MM.1S (cell line): Measurements from ENCODE around the gene TPM1.

Experiments used
- DNase-seq: peaks from one replicate; pipeline ENCODE4 v3.0.0-alpha.2; 2015
- H2AFZ ChIP-seq: fragments of 300-600 bp; sonication (generic); 2 replicates; pipeline ENCODE4 v1.6.0; 2016; ENCODE audit warnings: antibody characterized with exemption, low read length
- H3F3A ChIP-seq: fragments of 300-600 bp; sonication (generic); 2 replicates; pipeline ENCODE4 v1.6.1; 2016; ENCODE audit warnings: mild to moderate bottlenecking, antibody characterized with exemption, low read length, moderate library complexity, mixed read lengths; ENCODE audit not compliant: insufficient read depth
- H3K27ac ChIP-seq: fragments of 300-600 bp; sonication (generic); 2 replicates; pipeline ENCODE4 v1.5.1; 2016; ENCODE audit warnings: mild to moderate bottlenecking, low read length
- H3K27me3 ChIP-seq: fragments of 300-600 bp; sonication (generic); replicated peaks from 2 replicates; pipeline ENCODE4 v1.6.0; 2016; ENCODE audit warnings: low read length; ENCODE audit not compliant: insufficient read depth
- H3K36me3 ChIP-seq: fragments of 300-600 bp; sonication (generic); replicated peaks from 2 replicates; pipeline ENCODE4 v1.6.1; 2016; ENCODE audit warnings: mild to moderate bottlenecking, low read length, mixed read lengths; ENCODE audit not compliant: insufficient read depth
- H3K4me1 ChIP-seq: fragments of 300-600 bp; sonication (generic); 2 replicates; pipeline ENCODE4 v1.6.1; 2016; ENCODE audit warnings: low read length, mixed read lengths
- H3K4me2 ChIP-seq: fragments of 300-600 bp; sonication (generic); 2 replicates; pipeline ENCODE4 v1.6.0; 2016; ENCODE audit warnings: low read depth, low read length
- H3K4me3 ChIP-seq: fragments of 300-600 bp; sonication (generic); 2 replicates; pipeline ENCODE4 v1.5.1; 2016; ENCODE audit warnings: low read length, mixed read lengths
- H3K79me2 ChIP-seq: fragments of 300-600 bp; sonication (generic); 2 replicates; pipeline ENCODE4 v1.6.1; 2016; ENCODE audit warnings: mixed run types, low read length, mixed read lengths
- H3K9ac ChIP-seq: fragments of 300-600 bp; sonication (generic); 2 replicates; pipeline ENCODE4 v1.6.1; 2016; ENCODE audit warnings: low read length, mixed read lengths
- H3K9me2 ChIP-seq: fragments of 300-600 bp; sonication (generic); replicated peaks from 2 replicates; pipeline ENCODE4 v1.6.1; 2016; ENCODE audit warnings: mild to moderate bottlenecking, low read length, mixed read lengths; ENCODE audit not compliant: insufficient read depth
- H3K9me3 ChIP-seq: fragments of 300-600 bp; sonication (generic); replicated peaks from 2 replicates; pipeline ENCODE4 v1.6.1; 2016; ENCODE audit warnings: mild to moderate bottlenecking, low read length, mixed read lengths; ENCODE audit not compliant: insufficient read depth
- H4K20me1 ChIP-seq: fragments of 300-600 bp; sonication (generic); 2 replicates; pipeline ENCODE4 v1.6.1; 2016; ENCODE audit warnings: mild to moderate bottlenecking, low read length, moderate library complexity, mixed read lengths; ENCODE audit not compliant: insufficient read depth
- EZH2 ChIP-seq: fragments of 300-600 bp; sonication (generic); optimal IDR thresholded peaks from 2 replicates; pipeline ENCODE3; 2017; ENCODE audit warnings: low read depth, mild to moderate bottlenecking, antibody characterized with exemption, low read length, mixed read lengths
- EZH2phosphoT487 ChIP-seq: fragments of 300-600 bp; sonication (generic); IDR thresholded peaks from 2 replicates; pipeline ENCODE4 v1.6.1; 2018; ENCODE audit warnings: antibody characterized with exemption, low read length
- TF ChIP-seq, protein P1 (sequence below): fragments of 300-600 bp; sonication (generic); IDR thresholded peaks from 2 replicates; pipeline ENCODE4 v1.5.1; 2016; ENCODE audit warnings: antibody characterized with exemption, low read length, mixed read lengths

Gene TPM1

DNA sequence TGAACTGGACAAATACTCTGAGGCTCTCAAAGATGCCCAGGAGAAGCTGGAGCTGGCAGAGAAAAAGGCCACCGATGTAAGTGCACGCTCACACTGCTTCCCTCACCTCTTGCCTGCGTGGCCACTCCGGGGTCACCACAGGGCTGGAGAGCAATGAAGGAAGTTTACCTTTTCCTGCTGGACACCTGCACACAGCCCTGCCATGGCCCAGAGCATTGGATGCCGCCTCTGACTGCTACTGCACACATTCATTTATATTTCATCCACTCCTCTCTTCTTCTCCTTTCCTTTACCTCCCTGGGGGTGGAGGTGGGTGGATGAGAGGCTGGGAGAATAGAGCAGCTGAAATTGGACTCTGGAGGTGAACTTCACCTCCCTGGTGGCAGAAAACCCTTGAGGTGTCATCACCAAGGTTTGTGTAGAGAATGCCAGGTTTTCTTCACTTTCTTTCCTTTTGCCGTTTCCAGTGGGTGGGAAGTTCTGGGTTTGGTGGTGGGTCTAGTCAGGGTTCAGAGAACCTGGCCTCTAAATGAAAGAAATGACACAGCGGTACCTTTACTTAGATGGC, 1.6 kb downstream of the TPM1 start:
- no peak overlapping the region for H3K27ac ChIP-seq
- TF ChIP-seq, protein P1, sequence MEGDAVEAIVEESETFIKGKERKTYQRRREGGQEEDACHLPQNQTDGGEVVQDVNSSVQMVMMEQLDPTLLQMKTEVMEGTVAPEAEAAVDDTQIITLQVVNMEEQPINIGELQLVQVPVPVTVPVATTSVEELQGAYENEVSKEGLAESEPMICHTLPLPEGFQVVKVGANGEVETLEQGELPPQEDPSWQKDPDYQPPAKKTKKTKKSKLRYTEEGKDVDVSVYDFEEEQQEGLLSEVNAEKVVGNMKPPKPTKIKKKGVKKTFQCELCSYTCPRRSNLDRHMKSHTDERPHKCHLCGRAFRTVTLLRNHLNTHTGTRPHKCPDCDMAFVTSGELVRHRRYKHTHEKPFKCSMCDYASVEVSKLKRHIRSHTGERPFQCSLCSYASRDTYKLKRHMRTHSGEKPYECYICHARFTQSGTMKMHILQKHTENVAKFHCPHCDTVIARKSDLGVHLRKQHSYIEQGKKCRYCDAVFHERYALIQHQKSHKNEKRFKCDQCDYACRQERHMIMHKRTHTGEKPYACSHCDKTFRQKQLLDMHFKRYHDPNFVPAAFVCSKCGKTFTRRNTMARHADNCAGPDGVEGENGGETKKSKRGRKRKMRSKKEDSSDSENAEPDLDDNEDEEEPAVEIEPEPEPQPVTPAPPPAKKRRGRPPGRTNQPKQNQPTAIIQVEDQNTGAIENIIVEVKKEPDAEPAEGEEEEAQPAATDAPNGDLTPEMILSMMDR, result no peak
- TF ChIP-seq EZH2 (no peak), EZH2phosphoT487 (no peak)
- no peaks in the 10 kb centered on the region for H4K20me1 ChIP-seq
- H3K9me3 ChIP-seq, result no peaks in the 10 kb centered on the region
- H3F3A ChIP-seq, result peaks cover 8% of the 10 kb centered on the region; the same call in 1 of the 2 replicates
- H3K79me2 ChIP-seq, result no peaks in the 10 kb centered on the region
- no peak overlapping the region for H3K9ac ChIP-seq
- H2AFZ ChIP-seq, result no peak overlapping the region
- no peak for DNase-seq
- no peaks in the 10 kb centered on the region for H3K9me2 ChIP-seq
- H3K4me1 ChIP-seq, result 0 out of 2 replicates have a peak, but pooled peaks cover 4% of the 10 kb centered on the region
- no peak overlapping the region for H3K4me3 ChIP-seq
- H3K4me2 ChIP-seq, result peak overlapping the region; percentile 33; the same call in 1 of the 2 replicates
- H3K36me3 ChIP-seq, result no peaks in the 10 kb centered on the region
- peaks cover 68% of the 10 kb centered on the region for H3K27me3 ChIP-seq

DNA sequence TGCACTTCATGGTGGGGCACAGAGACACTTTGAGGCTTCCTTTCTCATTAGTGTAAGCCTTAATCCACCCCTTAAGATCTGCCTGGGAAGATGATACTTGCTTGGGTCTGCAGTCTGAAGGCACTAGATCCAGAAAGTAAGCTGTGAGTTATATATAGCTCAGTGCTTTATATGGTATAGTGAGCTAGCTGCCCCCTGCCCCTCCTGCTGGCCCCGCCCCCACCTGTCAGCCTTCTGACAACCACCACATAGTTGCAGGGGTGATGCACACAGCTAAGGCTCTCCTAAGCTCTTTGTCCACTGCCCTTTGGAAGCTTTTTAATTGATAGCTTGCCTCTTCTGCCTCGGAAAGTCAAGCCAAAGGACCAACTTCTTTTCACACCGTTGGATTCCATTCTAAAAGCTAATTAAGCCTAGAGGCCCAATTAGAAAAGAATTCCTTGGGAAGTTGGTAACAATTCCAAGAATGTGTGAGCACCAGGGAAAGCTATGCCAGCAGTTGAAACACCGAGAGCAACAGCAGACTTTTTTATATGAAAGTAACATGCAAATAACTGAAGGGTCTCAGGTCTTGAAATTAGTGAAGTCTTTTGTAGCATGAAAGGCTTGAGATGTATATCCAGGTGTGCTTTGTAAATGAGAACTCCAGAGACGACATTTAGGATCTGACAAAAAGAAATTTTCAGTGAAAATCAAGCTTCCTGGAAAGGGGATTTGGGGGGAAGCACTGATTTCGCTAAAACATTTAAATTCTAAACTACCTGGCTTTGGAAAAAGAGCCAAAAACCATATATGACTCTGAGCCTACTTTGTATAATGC, 2.3 kb downstream of the TPM1 start:
- H3K27ac ChIP-seq, result no peak overlapping the region

DNA sequence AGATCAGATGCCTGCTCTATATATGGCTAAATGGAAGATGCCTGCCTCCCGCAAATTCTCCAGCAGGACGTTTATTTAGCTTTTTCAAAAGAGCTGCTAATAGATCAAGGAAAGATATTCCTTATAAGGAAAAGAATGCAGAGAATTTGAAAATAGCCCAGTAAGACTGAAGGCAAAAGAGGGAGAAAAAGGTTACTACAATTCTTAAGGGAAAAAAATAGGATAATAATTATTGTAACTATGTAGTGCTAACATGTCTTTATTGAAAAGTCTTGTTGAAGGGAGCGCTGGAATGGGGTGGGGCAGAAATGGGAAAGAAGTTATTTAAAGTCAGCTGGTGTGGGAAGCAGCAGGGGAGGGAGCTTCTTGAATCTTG, 2.9 kb downstream of the TPM1 start:
- H3K27ac ChIP-seq, result no peak overlapping the region
- no peaks in the 10 kb centered on the region for H4K20me1 ChIP-seq
- H3K27me3 ChIP-seq, result peaks cover 68% of the 10 kb centered on the region
- DNase-seq, result no peak
- H3K4me2 ChIP-seq, result no peak overlapping the region
- H3K9ac ChIP-seq, result no peak overlapping the region
- H2AFZ ChIP-seq, result no peak overlapping the region
- H3K36me3 ChIP-seq, result no peaks in the 10 kb centered on the region
- no peaks in the 10 kb centered on the region for H3K9me3 ChIP-seq
- no peak for TF ChIP-seq EZH2
- TF ChIP-seq, protein P1, result no peak
- no peak for TF ChIP-seq EZH2phosphoT487
- no peak overlapping the region for H3K4me3 ChIP-seq
- H3F3A ChIP-seq, result peaks cover 8% of the 10 kb centered on the region; the same call in 1 of the 2 replicates
- H3K79me2 ChIP-seq, result no peaks in the 10 kb centered on the region
- H3K9me2 ChIP-seq, result no peaks in the 10 kb centered on the region
- 0 out of 2 replicates have a peak, but pooled peaks cover 9% of the 10 kb centered on the region for H3K4me1 ChIP-seq

More for the DNA sequence above, 2.3 kb downstream of the TPM1 start:
- no peak overlapping the region for H3K4me2 ChIP-seq
- peaks cover 68% of the 10 kb centered on the region for H3K27me3 ChIP-seq
- H3K4me3 ChIP-seq, result no peak overlapping the region
- peaks cover 8% of the 10 kb centered on the region; the same call in 1 of the 2 replicates for H3F3A ChIP-seq
- H3K9ac ChIP-seq, result no peak overlapping the region
- TF ChIP-seq, protein P1, result no peak
- TF ChIP-seq EZH2 (no peak), EZH2phosphoT487 (no peak)
- H2AFZ ChIP-seq, result no peak overlapping the region
- no peaks in the 10 kb centered on the region for H3K9me2 ChIP-seq
- no peaks in the 10 kb centered on the region for H4K20me1 ChIP-seq
- no peak for DNase-seq
- H3K4me1 ChIP-seq, result 0 out of 2 replicates have a peak, but pooled peaks cover 9% of the 10 kb centered on the region
- H3K36me3 ChIP-seq, result no peaks in the 10 kb centered on the region
- H3K9me3 ChIP-seq, result no peaks in the 10 kb centered on the region
- H3K79me2 ChIP-seq, result no peaks in the 10 kb centered on the region
